Activated naive CD4-positive, alpha-beta T cell treated with anti-CD3 and anti-CD28 coated beads, Interleukin-2, amount 50 U/mL, for 16 hours (primary cell): Measurements from ENCODE around the gene ATP13A1.

Experiments
- DNase-seq: peaks from one replicate; pipeline ENCODE4 v3.0.0-alpha.2; 2020

ATP13A1 gene

DNA sequence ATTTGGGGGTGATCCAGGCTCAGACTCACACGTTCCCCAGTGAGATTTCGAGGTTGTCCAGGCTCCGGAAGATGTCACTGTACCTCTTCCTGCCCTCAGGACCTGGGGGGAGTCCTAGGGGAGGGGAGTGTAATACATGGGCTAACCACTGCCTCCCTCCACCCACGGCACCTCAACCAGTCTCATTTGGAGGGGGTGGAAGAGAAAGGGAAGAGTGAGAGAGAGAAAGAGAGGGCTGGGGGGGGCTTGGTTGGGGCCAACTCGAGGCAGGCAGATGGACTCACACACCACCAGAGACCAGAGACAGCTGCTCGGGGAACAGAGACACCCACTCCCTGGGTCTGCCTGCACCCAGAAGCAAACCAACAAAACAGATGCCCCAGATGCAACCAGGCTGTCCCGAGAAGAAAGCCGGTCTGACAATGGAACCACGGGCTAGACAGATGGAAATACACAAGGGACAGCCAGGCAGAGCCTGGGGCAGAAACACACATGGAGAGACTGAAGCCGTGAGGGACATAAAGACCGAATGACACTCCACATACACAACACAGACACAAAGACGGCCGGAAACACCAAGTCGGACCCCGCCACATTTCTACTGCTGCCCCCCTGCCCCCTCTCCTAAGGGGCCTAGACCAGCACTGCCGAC, 20.8 kb downstream of the ATP13A1 start:
- peak; percentile 48 for DNase-seq

DNA sequence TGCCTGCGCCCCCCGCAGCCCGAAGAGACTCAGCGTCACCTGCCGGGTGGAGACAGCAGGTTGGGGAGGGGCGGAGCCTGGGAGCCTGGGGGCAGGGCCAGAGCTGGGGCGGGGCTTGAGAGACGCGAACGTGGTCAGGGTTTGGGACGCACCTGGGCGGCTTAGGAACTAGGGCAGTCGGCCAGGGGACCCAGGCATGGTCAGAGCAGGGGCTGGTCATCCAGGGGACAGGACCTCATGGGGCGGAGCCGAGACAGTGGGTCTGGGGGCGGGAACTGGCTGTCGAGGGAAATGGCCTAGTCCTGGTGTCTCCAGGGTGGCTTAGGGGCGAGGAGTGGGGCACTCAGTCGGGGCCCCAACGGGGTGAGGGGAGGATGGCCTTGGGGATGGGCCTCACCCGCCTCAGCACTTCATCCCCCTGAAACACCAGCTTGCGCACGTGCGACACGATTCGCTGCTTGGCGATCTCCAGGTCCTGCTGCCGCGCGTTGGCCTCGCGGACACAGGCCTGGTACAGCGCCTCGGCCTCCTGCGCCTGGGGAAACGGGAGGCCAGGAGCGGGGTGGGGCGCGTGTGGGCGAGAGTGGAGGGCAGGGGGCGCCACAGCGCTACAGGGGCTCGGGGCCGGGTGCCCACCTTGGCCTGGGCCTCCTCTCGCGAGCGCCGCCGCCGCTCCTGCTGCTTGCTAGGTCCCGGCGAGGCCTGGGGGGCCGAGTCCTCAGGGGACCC, 25.8 kb downstream of the ATP13A1 start:
- DNase-seq = no peak

DNA sequence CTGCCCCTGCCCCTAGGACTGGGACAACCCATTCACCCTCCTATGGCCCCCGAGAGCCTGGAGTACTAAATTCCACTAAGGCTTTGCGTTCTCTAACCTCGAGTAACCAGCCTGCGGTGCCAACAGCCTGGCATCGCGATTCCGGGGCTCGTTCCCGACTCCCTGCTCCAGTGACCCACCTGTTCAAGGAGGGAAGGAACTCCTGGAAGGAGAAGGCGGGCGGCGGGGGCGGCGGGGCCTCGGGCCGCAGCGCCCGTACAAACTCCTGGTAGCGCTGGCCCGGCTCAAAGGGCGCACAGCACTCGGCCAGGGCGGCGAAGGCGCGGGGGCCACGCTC, 26.3 kb downstream of the ATP13A1 start:
- DNase-seq = no peak

DNA sequence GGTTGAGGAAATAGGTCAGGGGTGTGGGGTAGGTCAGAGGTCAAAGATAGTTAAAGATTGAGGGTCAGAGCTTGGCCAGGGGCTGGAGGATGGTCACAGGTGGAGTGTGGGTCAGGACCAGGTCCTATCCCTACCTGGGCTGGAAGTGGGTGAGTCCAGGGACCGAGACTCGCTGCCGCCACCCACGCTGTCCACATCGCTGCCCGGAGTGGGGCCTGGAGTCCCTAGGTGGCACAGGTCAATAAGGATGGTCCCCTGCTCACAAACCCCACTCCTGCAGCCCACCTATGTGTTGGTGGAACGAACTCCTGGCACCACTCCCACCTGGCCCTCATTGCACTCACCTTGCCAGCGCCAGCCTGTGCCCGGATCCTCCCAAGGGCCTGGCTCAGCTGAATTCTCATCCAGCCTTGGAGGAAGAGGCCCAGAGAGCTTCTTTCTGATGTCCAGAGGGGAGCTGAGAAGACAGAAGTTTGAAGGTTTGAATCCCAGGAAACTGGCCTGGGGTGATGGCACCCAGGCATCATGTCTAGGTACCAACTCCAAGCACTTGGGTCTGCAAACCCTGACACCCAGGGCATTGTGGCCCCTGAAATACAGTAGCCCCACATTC, 26.8 kb downstream of the ATP13A1 start:
- DNase-seq = no peak

GRCh38 chr19:19635313-19635702, 28.2 kb downstream of the ATP13A1 start:
- DNase-seq = no peak

GRCh38 chr19:19634516-19635312, 28.8 kb downstream of the ATP13A1 start:
- DNase-seq = no peak

- DNase-seq = no peak
Observed at GRCh38 chr19:19633711-19634515, 29.6 kb downstream of the ATP13A1 start.

GRCh38 chr19:19632661-19633060, 30.8 kb downstream of the ATP13A1 start:
- DNase-seq = no peak

- DNase-seq = no peak
Observed at GRCh38 chr19:19631346-19631745, 32.1 kb downstream of the ATP13A1 start.

DNA sequence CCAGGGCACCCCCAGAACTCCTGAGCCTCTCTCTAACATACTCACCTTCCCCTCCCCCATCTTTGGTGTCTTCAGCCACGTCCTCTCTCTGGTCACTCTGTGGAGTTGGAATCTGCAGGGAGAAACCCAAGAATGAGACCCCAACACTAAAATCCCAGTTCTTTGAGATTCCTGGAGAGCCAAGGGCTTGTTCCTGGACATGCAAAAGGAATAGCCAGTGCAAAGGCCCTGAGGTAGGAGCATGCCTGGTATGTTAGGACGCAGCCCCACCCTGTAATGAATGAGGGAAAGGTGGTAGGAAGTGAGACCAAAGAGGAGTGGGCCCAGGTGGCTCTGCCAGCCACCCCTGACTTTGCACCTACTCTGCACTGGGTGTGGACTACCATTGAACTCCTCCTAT, 33.0 kb downstream of the ATP13A1 start:
- no peak for DNase-seq

DNA sequence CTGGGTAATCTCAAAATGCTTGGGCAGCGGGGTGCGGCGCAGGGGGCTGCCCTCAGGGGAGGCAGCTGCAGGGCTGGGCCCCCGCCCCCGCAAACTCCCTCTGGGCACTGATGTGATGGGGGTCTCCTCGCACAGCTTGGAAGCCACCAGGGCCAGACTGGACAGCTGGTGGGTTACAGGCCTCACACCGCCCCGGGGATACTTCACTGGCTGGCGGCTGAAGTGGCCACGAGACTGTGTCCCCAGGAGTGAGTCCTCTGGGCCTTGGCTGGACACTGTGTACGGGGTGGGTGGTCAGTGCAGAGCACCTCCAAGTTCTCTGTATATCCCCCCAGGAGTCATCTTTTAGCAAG, 33.4 kb downstream of the ATP13A1 start:
- DNase-seq = no peak

DNA sequence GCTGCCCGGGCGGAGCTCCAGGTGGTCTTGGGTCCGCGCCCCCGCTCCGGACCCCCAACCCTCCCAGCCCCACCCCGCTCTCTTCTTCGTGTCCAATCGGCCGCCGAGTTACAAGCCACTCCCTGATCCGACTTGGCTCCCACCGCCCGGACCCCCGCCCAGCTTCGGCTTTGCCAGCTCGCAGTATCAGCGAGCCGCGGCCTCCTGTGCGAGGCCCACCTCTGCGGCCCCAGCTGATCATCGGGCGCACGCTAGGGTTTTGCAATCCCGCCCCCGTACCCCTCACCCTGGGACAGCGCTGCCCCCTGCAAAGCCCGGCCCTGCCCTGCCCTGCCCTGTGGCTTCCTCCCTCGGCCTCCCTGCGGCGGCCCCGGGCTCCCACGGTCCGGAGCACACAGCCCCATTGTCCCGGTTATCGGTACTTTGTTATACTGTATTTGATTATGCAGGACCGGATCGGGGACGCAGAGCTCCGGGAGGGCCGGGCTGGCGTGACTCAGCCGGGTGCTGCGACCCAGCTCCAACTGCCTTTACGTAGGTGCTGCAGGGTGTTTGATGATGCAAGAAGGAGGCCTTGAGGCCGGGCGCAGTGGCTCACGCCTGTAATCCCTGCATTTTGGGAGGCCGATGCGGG, 34.9 kb downstream of the ATP13A1 start:
- DNase-seq = peak; percentile 45

DNA sequence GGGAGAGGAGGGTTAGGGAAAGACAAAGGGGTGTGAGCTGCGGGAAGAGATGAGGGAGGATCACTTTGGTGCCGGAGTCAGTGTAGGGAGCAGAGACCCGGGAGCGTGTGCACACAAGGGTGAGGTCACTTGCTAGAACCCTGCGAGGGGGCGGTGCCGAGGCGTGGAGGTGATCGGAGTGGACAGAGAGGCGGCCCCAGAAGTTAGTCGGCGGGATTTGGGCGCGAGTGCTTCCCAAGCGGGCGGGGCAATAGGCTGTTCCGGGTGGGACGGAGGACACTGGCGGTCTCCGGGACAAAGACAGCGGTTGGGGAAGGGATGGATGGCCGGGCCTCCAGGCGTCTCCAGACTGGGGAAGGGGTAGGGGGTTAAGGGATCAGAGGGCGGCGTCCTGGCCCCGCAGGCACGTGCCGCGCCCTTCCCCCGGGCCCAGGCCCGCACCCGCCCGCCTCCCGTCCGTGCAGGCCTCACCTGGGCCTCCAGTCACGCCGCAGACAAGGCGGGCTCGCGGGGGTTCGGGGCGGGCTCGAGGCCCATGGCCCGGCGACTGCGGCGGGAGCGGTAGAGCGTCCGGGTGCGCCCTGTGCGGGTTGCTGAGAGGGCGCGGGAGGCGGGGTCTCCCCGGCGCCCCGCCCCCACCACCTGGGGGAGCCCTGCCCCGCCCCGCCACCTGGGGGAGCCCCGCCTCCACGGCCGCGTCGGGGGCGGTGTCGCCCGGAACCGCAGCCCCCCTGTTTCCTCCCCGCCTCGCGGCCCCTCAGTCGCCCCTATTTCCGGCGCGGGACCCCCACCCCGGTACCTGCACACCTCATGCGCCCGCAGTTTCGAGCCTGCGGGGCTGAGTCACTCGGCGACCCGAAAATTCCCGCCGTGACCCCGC, 35.6 kb downstream of the ATP13A1 start, which contains the start of gene LPAR2:
Gene LPAR2, minus strand, starts transcription at position 600 of the 880 bp plus-strand sequence. CDS start 945 bp downstream, outside the sequence.
- DNase-seq = peak; percentile 75

DNA sequence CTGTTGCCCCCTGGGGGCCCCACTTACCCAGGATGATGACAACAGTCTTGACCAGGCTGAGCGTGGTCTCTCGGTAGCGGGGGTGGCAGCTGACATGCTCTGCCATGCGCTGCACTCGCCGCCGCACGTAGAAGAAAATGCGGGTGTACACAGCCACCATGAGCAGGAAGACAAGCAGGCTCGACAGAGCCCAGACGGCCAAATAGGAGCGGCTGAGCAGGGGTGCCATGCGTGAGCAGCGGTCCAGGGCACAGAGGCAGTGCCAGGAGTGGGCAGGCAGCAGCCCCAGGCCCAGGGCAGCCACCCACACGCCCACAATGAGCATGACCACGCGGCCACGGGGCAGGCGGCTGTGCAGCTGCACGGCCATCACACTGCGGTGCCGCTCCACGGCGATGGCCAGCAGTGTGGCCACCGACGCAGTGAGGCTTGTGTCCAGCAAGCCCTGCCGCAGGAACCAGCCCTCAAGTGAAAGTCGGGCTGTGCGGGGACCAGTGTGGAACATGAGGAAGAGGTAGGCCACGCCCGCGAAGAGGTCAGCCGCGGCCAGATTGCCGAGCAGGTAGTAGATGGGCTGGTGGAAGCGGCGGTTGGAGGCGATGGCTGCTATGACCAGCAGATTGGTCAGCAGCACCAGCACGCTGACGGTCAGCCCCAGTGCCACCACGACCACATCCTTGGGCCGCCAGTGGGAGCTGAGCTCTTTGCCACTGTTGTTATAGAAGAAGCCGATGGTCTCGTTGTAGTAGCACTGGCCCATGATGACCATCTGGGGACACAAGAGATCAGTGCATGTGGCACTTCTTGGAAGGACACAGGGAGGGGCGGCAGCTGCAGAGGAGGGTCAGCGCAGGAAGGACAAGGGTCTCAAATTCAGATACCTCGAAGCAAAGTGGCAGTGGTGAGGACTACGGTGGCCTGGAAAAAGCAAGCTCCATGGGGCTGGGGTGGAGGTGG, 36.7 kb downstream of the ATP13A1 start:
- DNase-seq = no peak

DNA sequence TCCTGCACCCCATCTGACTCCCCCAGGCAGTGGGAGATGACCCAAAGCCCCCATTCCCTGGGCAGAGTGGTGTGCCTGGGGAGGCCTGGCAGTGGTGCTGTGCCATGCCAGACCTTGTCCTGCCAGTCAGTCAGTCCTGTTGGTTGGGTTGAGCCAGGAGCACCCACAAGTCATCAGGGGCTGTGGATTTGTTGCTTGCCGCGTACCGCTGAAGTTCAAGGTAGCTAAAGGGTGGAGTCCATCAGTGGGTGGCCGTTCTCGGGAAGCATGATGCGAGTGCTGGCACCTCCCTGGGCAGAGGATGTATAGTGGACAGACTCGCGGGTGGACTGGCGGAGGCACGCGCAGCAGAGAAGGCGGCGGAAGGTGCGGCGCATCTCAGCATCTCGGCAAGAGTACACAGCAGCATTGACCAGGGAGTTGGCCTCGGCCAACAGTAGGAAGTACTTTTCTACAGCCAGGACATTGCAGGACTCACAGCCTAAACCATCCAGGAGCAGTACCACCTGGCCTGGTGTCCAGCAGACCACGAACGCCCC, 39.4 kb downstream of the ATP13A1 start:
- DNase-seq = no peak

- no peak for DNase-seq
Observed at GRCh38 chr19:19623383-19623782, 40.1 kb downstream of the ATP13A1 start.

GRCh38 chr19:19619849-19620210, 43.6 kb downstream of the ATP13A1 start:
- no peak for DNase-seq

DNA sequence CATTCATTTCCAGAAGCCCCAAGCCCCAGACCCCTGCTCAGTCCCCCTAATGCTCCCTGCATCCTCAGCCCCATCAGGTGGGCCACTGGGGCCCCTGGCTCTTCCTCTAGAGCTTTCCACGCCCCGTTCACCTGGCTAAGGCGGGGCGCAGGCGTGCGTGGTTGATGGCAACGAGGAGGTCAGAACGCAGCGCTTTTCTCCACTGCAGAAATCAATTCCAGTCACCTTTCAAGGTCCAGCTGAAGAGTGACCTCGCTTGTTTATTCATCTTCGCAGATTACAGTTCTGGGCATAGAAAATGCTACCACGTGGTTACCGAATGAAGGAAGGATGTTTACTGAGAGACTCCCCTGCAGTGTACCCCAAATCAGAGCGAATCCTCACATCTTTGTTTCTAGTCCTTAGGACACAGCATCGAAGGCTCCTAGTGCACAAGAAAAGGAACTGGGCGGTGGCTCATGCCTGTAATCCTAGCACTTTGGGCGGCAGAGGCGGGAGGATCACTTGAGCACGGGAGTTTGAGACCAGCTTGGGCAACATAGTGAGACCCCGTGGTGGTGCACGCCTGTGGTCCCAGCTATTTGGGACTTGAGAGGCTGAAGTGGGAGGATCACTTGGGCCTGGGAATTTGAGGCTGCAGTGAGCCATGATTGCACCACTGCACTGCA, 44.2 kb downstream of the ATP13A1 start:
- no peak for DNase-seq
